Measurements from ENCODE around the gene AFF3.

GRCh38 chr2:100142393-100142792, at the start of gene AFF3:
- no peak for TF ChIP-seq CTCF (IDR thresholded peaks at IDR 0.05)
- TF ChIP-seq POLR2A (IDR thresholded peaks at IDR 0.05) = no peak

All from uterus (tissue), 2 donors.